ENCODE measurements around the gene NR3C2.

The NR3C2 gene

GRCh38 chr4:148299337-148299736, 142.9 kb downstream of the NR3C2 start:
- no peak for DNase-seq (ENCODE audit: low spot score)
- no peak for TF ChIP-seq CTCF (IDR thresholded peaks at IDR 0.05; ENCODE audit: extremely low read depth, missing control alignments)

GRCh38 chr4:148296498-148296897, 145.7 kb downstream of the NR3C2 start:
- DNase-seq (ENCODE audit: low spot score), result no peak
- no peak for TF ChIP-seq CTCF (IDR thresholded peaks at IDR 0.05; ENCODE audit: extremely low read depth, missing control alignments)

DNA sequence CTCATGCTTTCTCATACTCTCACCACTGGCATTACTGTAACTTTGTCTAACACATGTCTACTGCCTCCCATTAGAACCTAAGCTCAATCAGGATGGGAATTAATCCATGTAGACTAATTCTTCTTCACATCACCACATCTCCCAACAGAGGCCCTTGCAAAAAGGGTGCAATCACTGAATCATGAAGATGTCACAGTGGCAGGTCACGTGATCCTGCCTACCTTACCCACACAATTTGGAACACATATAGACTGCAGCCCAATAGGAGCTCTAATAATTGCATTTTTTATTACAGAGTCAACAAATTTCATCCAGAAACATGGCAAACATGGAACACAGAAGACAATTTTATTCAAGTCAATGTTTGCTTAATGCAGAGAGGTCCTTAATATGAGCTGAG, 146.6 kb downstream of the NR3C2 start:
- DNase-seq (ENCODE audit: low spot score), result no peak
- TF ChIP-seq CTCF (IDR thresholded peaks at IDR 0.05; ENCODE audit: extremely low read depth, missing control alignments), result no peak

DNA sequence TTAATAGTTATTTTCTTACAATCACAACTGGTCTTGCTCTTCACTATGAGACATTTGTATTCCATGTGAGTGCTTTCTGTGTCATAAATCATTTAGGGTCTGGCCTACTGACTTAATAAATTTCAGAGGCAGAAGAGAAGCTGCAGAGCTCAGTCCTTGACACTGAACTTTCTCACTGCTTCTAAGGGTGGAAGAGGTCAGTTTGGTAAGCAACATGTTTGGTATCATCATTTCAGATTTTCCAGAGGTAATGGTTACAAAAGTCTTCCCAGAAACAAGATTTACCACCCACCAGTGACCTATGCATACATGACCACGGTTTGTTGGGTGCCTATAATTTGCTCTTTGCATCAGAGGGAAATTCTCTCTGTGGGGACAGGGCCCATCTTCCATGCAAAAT, 148.6 kb downstream of the NR3C2 start:
- no peak for TF ChIP-seq CTCF (IDR thresholded peaks at IDR 0.05; ENCODE audit: extremely low read depth, missing control alignments)

GRCh38 chr4:148292686-148293085, 149.5 kb downstream of the NR3C2 start:
- no peak for TF ChIP-seq CTCF (IDR thresholded peaks at IDR 0.05; ENCODE audit: extremely low read depth, missing control alignments)
- no peak for DNase-seq (ENCODE audit: low spot score)

More for the DNA sequence above, 148.6 kb downstream of the NR3C2 start:
- no peak for DNase-seq (ENCODE audit: low spot score)

DNA sequence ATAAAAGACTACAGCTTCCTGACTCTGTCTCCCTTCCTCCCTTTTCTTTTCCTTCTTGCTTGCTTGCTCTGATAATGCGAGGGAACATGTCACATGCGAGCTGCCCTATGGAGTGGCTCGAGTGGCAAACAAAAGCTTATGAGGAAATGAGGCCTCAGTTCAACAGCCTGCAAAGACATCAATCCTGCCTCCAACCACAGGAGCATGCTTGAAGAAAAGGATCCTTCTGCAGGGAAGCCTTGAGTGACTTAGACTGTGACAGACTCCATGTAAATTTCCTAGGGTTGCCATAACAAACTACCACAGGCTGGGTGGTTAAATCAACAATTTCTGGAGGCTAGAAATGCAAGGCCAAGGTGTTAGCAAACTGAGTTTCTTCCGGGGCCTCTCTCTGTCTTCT, 152.5 kb downstream of the NR3C2 start:
- DNase-seq (ENCODE audit: low spot score), result no peak
- no peak for TF ChIP-seq CTCF (IDR thresholded peaks at IDR 0.05; ENCODE audit: extremely low read depth, missing control alignments)

DNA sequence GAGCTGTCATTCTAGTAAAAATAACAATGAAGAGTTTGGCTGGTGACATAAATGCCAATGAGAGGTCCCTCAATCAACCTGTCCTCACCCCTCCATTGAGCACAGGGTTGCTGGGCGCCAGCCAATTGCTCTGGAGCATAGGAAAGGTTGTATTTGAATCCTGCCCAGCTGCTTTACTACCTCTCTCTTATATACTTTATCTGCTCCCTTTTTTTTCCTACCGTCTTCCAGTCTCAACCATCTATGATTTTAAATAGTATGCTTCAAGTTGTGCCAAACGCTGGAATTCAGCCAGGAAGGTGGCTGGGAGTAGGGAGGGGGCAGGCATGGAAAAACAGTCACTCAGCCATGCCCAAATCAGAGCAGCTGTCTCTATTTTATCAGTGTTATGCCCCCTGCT, 153.8 kb downstream of the NR3C2 start:
- DNase-seq (ENCODE audit: low spot score), result no peak
- no peak for TF ChIP-seq CTCF (IDR thresholded peaks at IDR 0.05; ENCODE audit: extremely low read depth, missing control alignments)
